8988T (cell line): ENCODE data around the gene DLG2.

Experiments used
- DNase-seq: peaks from one replicate; pipeline ENCODE4 v3.0.0; 2011

DLG2 gene

DNA sequence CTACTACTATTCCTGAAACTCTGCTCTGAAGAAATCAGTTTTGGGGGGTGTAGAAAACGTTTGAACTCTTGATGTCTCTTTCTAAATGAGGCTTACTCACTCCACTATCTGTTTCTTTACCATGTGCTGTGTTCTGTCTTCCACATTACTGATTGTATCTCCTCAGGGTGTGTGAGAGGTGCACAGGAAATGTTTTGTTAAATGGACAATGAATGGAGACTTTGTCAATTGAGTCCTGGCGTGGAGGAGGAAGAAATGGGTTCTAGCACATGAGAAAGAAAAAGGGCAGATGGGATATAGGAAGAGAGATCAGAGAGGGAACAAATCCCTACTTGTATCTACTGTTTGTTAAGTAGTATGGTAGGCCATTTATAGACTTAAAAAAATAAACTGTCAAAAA, 1763.9 kb downstream of the DLG2 start:
- no peak for DNase-seq

- DNase-seq = no peak
Observed at GRCh38 chr11:83862691-83863090, 1764.5 kb downstream of the DLG2 start.

DNA sequence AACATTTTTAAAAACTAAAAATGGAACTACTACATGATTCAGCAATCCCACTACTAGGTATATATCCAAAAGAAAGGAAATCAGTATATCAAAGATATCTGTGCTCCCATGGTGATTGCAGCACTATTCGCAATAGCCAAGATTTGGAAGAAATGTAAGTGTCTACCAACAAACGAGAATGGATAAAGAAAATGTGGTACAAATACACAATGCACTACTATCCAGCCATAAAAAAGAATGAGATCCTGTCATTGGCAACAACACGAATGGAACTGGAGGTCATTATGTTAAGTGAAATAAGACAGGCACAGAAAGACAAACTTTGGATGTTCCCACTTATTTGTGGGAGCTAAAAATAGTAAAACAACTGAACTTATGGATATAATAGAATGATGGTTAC, 1765.1 kb downstream of the DLG2 start:
- DNase-seq = no peak

DNA sequence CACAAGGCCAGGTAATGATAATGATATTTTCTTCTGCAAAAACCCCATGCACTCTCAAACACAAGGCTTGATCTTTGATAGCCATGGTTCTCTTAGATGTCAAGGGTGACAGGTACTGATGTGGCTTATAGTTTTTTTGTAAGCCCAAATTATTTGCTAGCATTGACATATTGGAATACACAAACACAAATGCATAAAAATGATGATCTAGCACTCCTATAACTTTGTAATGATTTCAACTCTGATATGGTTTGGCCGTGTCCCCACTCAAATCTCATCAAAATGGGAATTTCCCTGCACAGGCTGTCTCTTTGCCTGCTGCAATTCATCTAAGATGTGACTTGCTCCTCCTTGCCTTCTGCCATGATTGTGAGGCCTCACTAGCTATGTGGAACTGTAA, 1768.5 kb downstream of the DLG2 start:
- DNase-seq = no peak

GRCh38 chr11:83855237-83855636, 1771.9 kb downstream of the DLG2 start:
- no peak for DNase-seq

DNA sequence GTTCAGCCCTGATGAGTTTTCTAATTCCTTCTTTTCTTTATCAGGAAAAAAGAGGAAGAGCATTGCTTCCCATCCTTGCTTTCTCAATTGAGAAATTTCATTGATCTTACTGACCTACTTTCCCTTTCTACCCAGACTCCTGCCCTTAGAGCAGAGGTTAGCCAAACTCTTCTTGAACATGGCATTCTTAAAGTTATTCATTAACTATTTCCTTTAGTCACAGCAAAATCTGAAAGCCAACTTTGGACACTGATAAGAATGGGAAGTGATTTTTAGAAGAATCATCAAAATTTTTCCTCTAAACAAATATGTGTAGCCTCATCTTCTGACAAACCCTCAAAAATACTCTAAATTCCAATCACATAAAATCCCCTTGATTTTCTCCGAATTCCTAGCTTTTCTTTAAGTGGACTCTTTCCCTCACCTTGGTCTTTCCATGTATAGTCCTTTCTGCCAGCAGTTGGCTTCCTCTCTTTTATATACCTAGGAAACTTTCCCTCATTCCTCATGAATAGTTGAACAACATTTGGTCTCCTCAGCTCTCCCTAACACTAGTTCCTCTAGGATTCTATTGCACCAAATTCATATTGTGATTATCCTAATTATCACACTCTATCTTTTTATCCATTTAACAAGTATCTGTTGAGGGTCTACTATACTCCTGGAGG, 1774.2 kb downstream of the DLG2 start:
- no peak for DNase-seq

DNA sequence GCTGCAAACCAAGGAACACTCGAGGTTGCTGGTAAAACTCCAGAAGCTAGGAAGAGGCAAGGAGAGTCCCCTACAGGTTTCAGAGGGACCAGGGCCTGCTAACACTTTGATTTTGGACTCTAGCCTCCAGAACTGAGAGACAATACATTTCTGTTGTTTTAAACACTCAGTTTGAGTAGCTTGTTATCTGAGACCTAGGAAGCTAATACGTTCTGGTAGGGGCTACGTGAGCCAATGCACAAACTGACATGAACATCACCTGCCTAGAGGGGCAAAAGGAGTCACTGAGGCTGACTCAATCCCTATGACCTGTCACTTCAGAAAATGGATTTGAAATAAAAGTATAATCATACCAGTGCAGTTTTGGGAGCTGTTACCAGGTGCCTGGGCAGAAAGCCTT, 1775.1 kb downstream of the DLG2 start:
- DNase-seq = no peak

GRCh38 chr11:83847467-83848034, 1779.6 kb downstream of the DLG2 start:
- DNase-seq = no peak

DNA sequence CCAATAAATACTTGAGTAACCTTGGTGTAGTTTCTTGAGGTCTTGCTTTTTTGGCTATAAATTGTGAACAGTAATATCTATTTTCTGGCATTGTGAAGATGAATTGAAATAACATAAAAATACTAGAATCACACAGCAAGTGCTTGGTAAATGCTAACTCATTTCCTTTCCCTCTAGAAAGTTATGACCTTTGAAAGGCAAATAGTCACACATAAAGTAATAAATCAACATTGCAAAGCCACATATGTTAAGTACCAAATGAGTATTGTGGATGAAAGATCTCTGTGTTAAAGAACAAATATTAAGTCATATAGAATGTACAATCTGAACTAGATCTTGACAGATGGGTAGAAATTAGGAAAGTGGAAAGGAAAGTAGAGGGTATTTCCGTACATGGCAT, 1781.3 kb downstream of the DLG2 start:
- no peak for DNase-seq

DNA sequence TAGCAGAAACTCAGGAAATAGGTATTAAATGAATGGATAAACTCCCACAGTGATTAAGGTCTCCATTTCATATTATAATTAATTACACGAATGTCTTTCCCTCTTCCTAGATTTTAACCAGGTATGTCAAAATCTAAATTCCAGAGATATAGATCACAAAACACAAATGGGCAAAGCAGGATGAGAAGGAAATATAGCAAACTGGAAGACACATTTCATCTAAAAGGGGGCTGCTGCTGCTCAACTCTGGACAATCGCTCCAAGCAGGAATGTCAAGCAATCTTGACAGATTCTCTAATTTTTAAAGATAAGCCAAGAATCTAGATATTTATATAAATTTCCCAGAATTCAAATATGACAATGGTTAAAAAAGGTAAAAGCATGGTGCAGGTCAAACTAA, 1786.8 kb downstream of the DLG2 start:
- DNase-seq = no peak

GRCh38 chr11:83836883-83837654, 1790.1 kb downstream of the DLG2 start:
- DNase-seq = peak; percentile 27

- DNase-seq = no peak
Observed at GRCh38 chr11:83836065-83836464, 1791.1 kb downstream of the DLG2 start.

DNA sequence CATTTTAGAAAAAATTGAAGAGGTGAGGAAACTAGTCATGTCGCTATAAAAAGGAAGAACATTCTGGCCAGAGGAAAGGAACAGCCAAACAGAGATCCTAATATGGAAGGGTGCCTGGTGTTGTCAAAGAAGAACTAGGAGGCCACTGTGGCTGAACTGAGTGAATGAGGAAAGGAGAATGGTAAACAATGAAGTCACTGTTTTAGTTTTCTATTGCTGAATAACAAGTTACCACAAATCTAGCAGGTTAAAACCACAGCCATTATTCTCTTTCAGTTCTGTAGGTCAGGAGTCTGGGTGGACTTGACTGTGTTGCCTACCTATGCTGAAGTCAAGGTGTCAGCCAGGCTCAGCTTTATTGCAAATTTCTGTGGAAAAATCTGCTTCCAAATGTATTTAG, 1791.7 kb downstream of the DLG2 start:
- no peak for DNase-seq

DNA sequence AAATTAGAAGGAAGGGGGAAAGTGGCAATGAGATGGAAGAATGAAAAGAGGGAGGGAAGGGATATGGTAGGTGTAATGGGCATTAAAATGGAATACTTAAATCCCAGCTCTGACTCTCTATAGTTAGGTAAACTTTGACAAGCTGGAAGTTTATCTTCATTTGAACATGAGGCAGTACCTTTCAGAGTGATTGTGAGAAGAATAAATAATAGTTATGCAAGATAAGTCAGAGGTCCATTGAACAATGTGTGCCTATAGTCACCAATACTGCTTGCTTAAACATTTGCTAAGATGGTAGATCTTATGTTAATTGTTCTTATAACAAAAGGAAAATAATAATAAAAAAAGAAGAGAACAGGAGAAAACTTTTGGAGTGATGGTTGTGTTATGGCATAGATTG, 1795.2 kb downstream of the DLG2 start:
- no peak for DNase-seq

- no peak for DNase-seq
Observed at GRCh38 chr11:83827940-83828554, 1799.1 kb downstream of the DLG2 start.

DNA sequence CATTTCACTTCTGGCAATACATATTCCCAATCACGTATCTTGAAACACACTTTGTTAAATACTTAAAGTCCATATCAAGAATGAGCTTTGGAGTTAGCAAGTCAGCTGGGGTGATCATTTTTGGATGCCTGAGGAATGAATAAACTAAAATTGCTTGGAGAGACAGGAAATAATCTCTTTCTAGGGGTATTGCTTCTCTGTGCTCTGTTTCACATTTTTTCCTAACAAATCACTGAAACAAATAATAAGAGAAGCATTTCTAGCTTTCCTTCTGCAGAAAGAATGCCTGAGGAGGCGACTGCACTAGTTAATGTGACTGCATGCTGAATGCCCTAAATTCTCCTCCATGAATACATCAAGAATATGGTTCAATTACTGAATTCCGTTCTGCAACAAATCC, 1799.6 kb downstream of the DLG2 start:
- no peak for DNase-seq

GRCh38 chr11:83826078-83826477, 1801.1 kb downstream of the DLG2 start:
- DNase-seq = no peak

DNA sequence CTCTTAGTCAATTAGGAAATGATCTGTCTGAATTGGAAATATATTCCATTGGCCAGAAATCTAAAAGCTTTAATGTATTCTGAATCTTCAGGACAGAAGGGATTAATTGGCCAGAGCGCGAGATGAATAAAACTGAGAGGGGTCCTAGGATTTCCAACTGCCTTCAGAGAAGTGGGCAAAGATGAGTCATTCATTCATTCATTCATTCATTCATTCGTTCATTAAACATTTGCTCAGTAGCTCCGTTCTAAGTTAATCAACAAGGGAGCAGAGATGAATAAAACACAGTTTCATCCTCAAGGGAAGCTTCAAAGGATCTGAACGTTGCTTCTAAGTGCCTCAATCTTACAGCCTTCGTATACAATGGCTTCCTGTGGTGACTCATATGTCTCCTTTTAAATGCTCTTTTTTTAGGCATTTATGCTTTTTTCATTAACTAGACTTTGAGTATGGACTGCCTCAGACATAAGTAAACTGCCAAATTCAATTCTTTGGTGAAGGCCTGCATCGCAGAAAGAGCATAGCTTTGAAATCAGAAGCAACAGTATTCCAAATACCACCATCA, 1803.6 kb downstream of the DLG2 start:
- no peak for DNase-seq

- DNase-seq = no peak
Observed at GRCh38 chr11:83819931-83820549, 1807.1 kb downstream of the DLG2 start.

- DNase-seq = peak; percentile 24
Observed at GRCh38 chr11:83818349-83818748, 1808.8 kb downstream of the DLG2 start.

GRCh38 chr11:83816572-83817187, 1810.5 kb downstream of the DLG2 start:
- DNase-seq = no peak

DNA sequence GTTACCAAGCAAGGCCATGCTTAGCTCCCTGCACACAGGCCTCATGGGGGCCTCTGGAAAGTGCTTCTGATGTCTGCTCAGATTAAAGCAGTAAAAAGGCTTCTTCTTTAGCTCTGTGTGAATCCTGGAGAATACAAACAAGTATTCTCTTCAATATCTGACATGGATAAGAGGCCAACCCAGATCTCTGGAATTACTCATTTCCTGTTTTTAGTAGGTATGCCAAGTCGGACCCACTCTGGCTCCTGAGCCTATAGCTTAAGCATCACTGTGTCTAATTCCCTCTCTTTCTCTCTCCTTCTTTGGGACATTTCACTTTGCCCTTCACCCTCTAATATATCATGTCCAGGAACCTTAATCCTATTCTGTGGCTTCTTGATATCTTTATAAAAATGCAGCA, 1811.4 kb downstream of the DLG2 start:
- no peak for DNase-seq

GRCh38 chr11:83813296-83813695, 1813.8 kb downstream of the DLG2 start:
- DNase-seq = no peak
